COLO668 (cell line): Measurements from ENCODE around the gene RRP1.

Source experiments
- DNase-seq: peaks from one replicate; lab custom pipeline; 2025; ENCODE audit not compliant: unreplicated experiment; lab: John Stamatoyannopoulos, UW

The RRP1 gene

GRCh38 chr21:43800566-43800965 is 11.2 kb downstream of the RRP1 start:
- no peak for DNase-seq

DNA sequence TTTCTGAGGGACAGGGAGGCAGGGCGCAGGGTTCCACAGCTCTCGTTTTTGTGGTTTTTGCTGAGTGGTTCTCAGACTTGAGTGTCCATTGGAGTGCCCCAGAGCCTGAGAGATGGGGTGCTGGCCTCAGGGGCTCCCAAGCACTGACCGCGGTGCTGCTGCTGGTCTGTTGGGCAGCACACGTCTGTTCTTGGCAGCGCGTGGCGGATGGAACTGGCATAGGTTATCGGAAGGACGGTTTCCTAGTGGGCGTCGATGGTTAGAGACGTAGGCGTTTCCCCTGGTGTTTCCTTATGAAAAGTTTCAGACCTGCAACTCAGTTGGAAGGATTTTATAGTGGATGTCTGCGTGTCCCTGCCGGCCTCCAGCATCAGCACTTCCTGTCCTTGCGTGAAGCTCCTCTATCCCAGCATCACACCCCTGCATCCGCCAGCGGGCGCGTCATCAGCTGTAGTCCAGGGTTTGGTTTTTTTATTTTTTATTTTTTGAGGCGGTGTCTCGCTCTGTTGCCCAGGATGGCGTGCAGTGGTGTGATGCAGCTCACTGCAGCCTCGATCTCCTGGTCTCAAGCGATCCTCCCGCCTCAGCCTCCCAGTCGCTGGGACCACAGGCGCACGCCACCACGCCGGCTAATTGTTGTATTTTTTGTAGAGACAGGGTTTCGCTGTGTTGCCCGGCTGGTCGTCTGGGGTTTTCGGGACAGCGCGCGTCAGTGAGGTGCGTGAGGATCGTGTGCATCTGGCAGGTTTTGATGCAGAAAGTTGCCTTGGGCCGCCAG is 11.8 kb downstream of the RRP1 start:
- no peak for DNase-seq

DNA sequence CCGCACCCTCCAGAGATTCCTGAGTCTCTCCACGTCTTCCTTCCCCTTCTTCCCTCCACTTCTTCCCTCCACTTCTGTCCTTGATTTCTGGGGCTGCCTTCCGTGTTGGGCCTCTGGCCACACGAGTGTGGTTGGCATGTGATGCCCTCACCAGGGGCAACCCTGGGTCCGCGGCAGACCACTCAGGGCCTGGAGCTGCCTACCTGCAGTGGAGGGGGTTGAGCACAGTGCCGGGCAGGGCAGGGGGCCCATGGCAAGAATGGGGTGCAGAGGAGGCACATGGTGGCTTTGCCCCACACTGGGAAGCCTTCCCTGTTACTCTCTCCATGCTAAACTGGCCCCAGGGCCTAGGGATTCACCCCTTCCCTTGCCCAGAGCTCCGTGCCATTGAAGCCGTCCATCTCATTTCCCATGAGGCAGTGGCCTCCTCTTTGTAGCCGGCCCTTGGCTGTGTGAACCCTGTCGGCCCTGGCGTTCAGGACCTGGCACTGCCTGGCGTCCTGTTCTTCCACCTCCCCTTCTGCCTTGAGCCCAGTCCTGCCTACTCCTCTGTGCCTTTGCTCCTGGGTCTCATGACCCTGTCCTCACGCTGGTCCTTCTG is 13.4 kb downstream of the RRP1 start:
- no peak for DNase-seq

GRCh38 chr21:43803558-43804300 is 14.4 kb downstream of the RRP1 start:
- DNase-seq = no peak

GRCh38 chr21:43805275-43805800 is 16.0 kb downstream of the RRP1 start:
- no peak for DNase-seq

GRCh38 chr21:43806017-43806710 is 16.8 kb downstream of the RRP1 start:
- DNase-seq = no peak

DNA sequence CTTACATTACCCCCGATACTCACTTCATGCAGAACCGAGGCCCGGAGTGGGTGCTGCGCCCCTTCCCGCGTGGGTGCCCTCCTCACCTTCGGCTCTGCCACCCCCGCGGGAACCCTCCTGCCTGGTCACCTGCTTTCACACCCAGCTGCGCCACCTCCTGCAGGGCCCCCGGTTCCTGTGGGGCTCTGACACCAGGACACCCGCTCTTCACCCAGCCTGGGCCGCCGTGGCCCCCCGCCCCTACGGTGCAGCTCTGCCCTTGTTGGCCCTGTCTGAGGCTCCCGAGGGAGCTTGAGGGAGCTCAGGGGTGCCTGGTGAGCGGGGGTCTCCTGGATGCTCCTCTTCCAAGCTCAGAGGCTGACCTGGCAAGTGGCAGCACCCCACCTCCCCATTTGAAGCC is 19.0 kb downstream of the RRP1 start:
- no peak for DNase-seq

- no peak for DNase-seq
These were observed 19.5 kb downstream of the RRP1 start for GRCh38 chr21:43808832-43809251.

DNA sequence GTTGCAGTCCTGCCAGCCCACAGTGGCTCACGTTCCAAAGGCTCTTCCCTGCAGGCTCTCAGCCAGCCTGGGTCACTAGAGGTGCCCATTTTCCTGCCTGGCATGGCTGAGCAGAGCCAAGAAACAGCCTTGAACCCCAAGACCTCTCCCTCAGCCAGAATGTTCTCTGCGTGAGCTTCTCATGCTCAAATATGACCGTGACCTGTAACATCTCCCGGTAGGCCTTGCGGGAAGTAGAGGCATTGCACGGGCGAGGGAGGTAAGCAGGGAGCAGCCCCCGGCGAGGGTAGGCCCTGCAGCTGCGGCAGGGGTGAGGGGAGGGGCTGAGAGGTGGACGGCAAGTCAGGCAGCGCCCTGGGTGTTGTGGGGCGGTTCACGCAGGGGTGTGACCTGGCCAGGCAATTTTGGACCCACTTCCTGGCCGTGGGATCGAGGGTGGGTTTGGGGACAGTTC is 20.0 kb downstream of the RRP1 start:
- no peak for DNase-seq

GRCh38 chr21:43809853-43810504 is 20.6 kb downstream of the RRP1 start:
- DNase-seq = no peak

DNA sequence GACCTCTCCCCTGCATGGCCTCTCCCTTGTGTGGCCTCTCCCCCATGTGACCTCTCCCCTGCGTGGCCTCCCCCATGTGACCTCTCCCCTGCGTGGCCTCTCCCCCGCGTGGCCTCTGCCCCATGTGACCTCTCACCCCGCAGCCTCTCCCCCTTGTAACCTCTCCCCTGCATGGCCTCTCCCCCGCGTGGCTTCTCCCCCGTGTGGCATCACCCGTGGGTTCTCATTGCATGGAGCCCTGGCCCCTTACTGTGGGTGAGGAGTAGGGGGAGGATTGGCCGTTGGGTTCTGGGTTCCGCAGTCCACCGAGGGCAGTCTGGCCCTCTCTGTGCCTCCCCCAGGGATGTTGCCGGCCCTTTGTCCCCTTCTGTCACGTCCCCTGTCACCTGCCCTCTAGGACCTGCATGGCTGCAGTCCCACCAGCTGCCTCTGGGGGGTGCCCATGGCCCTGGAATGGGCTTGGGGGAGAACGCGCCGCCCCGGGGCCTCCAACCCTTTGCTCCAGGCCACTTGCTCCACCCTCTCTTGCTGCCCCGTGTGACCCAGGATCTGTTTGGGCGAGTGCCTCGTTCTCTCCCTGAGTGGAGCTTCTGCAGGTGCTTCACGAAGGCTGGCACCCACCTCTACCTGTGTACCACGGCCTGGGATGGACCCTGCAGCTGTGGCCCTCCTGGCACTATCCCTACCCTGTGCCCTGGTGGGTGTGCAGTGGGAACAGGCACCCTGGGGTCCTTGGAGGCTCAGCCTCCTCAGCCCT is 21.3 kb downstream of the RRP1 start:
- peak; percentile 92 for DNase-seq

DNA sequence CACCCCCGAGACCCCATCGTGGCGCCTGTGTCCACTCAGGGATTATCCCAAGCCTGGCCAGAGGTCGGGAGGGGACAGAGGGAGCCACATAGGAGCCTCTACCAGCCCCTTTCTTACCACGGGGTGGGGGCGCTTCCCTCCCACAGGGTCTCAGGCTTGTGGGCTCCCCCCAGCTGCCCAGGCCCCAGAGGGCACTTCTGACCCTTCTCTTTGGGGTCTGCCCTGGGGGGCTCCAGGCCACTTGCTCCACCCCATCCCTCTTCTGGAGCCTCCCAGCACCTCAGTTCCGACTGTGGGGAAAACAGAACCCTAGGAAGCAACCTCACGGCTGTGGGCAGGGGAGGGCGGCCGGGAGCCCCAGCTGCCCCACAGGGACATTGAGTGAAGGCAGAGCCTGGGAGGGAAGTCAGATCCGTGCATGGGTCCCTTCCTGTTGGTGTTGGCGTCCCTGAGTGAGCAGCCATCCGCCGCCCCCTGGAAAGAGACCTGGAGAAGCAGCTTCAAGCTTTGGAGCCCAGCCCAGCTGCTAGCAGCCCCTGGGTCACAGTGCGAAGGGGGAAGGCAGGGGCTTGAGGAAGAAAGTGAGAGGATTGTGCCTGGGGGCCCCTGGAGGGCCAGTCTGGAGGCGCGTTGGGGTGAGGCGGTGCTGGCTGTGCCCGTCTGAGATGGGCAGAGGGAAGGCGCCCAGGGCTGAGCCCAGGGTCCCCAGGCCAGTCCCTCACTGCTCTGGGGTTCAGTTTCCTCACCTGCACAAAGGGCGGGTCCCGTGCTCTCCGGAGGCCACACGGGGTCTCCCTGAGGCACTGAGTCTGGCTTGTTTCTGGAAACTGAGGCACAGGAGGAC is 22.1 kb downstream of the RRP1 start:
- peak; percentile 23 for DNase-seq

DNA sequence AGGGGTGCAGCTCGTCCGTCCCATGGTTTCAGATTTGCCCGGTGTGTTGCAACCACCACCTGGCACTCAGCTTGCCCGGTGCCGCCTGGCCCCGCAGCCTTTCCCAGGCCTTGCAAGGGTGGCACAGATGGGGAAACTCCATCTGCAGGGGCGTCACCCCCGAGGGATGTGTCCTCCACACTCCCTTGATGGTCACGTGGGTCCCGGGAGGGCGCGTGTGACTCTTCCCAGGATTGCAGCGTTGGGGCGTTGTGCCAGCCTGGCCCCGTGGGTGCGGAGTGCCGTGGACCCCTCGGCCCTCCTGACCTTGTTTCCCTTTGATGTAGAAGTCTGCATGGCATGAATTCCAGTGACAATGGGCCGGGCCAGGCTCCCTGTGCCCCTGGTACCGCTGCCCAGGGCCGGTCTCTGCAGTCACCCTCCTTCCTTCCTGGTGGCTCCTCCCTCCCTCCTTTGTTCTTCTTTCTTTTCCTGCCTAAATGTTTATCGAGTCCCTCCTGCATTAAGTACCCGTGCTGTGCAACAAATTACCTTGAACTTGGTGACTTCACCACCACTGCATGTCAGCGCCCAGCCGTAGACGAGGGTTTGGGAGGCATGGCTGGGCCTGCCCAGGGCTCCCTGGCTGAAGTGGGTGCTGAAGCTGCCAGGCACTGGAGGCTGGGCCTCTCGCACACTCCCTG is 22.9 kb downstream of the RRP1 start:
- DNase-seq = peak; percentile 60

DNA sequence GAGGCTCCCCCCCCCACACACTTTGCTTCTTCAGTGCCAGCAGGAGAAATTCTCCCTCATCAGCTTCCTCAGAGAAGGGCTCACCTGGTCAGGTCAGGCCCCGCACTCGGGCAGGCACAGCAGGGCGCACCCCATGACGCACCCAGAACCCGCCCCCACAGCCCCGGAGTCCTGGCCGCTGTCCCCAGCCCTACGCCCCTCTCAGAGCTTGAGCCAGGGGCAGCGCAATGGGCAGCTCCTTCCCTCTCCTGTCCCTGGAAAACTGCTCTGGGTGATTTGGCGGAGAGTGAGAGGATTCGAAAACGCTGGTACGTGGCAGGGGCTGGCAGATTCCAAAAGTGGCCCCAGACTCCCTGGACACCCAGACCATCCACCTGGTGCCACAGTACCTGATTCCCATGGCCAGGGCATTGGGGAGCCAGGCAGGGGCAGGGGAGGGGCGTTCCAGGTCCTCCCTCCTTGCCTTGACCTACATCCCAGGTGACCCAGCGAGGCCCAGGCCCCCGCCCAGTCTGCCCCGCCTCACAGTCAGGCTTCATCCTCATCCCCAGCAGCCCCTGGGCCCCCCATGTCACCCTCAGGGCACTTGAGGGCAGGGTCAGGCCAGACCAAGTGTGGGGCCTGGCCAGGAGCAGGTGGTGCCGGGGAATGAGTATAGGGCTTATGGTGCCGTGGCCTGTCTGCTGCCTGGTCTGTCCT is 23.7 kb downstream of the RRP1 start:
- no peak for DNase-seq

GRCh38 chr21:43813656-43813980 is 24.2 kb downstream of the RRP1 start:
- DNase-seq = no peak

GRCh38 chr21:43814215-43815106 is 25.1 kb downstream of the RRP1 start:
- peak; percentile 20 for DNase-seq

- DNase-seq = peak; percentile 34
These were observed 25.8 kb downstream of the RRP1 start for GRCh38 chr21:43815107-43815613.
